HEK293 (cell line): ENCODE measurements around the gene PTPRK.

ENCODE experiments used
- CTCF ChIP-seq: fragments of 450-650 bp; formaldehyde crosslinking; IDR thresholded peaks from 2 replicates; pipeline ENCODE4 v1.5.1; 2016; ENCODE audit warnings: missing biosample characterization, missing genetic modification characterization
- REST ChIP-seq: fragments of 450-650 bp; formaldehyde crosslinking; IDR thresholded peaks from 2 replicates; pipeline ENCODE4 v1.5.1; 2016; ENCODE audit warnings: missing biosample characterization, missing genetic modification characterization
- TCF7L2 ChIP-seq: IDR thresholded peaks from 2 replicates; pipeline ENCODE4 v1.6.1; 2011; ENCODE audit warnings: low read depth, mild to moderate bottlenecking, inconsistent platforms, low read length, moderate library complexity, borderline replicate concordance
- ZNF121 ChIP-seq: fragments of 450-650 bp; formaldehyde crosslinking; IDR thresholded peaks from 2 replicates; pipeline ENCODE4 v1.5.1; 2016; ENCODE audit warnings: missing biosample characterization, missing genetic modification characterization
- ZNF274 ChIP-seq, 2 experiments: fragments of 200-500 bp in 1 of 2; fragments of 450-650 bp in 1 of 2; sonication (Bioruptor generic) in 1 of 2; formaldehyde crosslinking in 1 of 2; IDR thresholded peaks; 2 replicates each; pipeline versions ENCODE4 v1.5.1 to v1.6.1; 2014 to 2016; ENCODE audit warnings: borderline replicate concordance in 1 of 2, inconsistent platforms in 1 of 2, low read length in 1 of 2, missing biosample characterization in 1 of 2, missing genetic modification characterization in 1 of 2
- ZNF280D ChIP-seq: fragments of 450-650 bp; formaldehyde crosslinking; IDR thresholded peaks from 2 replicates; pipeline ENCODE4 v1.5.1; 2016; ENCODE audit warnings: missing biosample characterization, missing genetic modification characterization
- ZNF785 ChIP-seq: fragments of 450-650 bp; formaldehyde crosslinking; IDR thresholded peaks from 2 replicates; pipeline ENCODE4 v1.5.1; 2016; ENCODE audit warnings: missing biosample characterization, missing genetic modification characterization

- no peak for TF ChIP-seq CTCF (tag by site-specific recombination)
- TF ChIP-seq ZNF274 (IDR thresholded peaks at IDR 0.05; ENCODE audit: low read length), result no peak
- no peak for TF ChIP-seq ZNF274 (tag by site-specific recombination; IDR thresholded peaks at IDR 0.05; ENCODE audit: borderline replicate concordance)
- TF ChIP-seq ZNF121, result no peak
- no peak for TF ChIP-seq ZNF785 (tag by site-specific recombination)
- no peak for TF ChIP-seq ZNF280D (tag by site-specific recombination)
- TF ChIP-seq TCF7L2, result no peak
- TF ChIP-seq REST (tag by site-specific recombination), result no peak
Measured at GRCh38 chr6:128455959-128456358, 64.4 kb downstream of the PTPRK start.
